ENCODE results near the gene PEX13. TPM values are rescaled to one million over a fixed set of nuclear protein-coding genes. Genes with fewer than 3 reads are reported as not detected.

Gene PEX13
- total RNA-seq, 2 experiments from 2014 or later, result 18.9 to 27.6 TPM

- Histone ChIP-seq H3K79me2 (ENCODE audit: insufficient read depth, low read depth, low read length) (no peaks in the 10 kb centered on the region), H2AFZ (ENCODE audit: low read length) (no peak overlapping the region), H3K4me1 (ENCODE audit: insufficient read depth, low read length, poor library complexity, severe bottlenecking) (no peaks in the 10 kb centered on the region), H3K27ac (ENCODE audit: low read depth, low read length, poor library complexity, severe bottlenecking) (no peak overlapping the region), H3K4me3 (ENCODE audit: low read depth, low read length, poor library complexity, severe bottlenecking) (no peak overlapping the region), H3K4me2 (ENCODE audit: low read length) (no peak overlapping the region), H4K20me1 (ENCODE audit: insufficient read depth, low read length) (no peaks in the 10 kb centered on the region), H3K9me3 (ENCODE audit: low read length) (no peaks in the 10 kb centered on the region), H3K36me3 (ENCODE audit: insufficient read depth, low read length) (peaks cover 12% of the 10 kb centered on the region; the same call in 1 of the 2 replicates), H3K9me2 (ENCODE audit: insufficient read depth, low read length) (no peaks in the 10 kb centered on the region)
- no peak for DNase-seq (ENCODE audit: low spot score)
- intact Hi-C loops (cut with micrococcal nuclease; ENCODE audit: unreplicated experiment), result no loop called here
- BruUV-seq (replicated peaks), result no TSS peak
- ChIA-PET POLR2A (interaction anchor here (0.7 kb wide), 1 partner anchor 32 kb away, joined by 3 read pairs; no protein-coding TSS in a partner anchor), CTCF (ENCODE audit: unreplicated experiment) (no interaction called here)
- TF ChIP-seq CTCF (conservative IDR thresholded peaks at IDR 0.05; ENCODE audit: low read length), result no peak
- no peak for TF ChIP-seq EZH2phosphoT487 (IDR thresholded peaks at IDR 0.05; ENCODE audit: borderline replicate concordance, low read depth, low read length)
Measured at GRCh38 chr2:61090386-61090921, 72.9 kb downstream of the PEX13 start.

DNA sequence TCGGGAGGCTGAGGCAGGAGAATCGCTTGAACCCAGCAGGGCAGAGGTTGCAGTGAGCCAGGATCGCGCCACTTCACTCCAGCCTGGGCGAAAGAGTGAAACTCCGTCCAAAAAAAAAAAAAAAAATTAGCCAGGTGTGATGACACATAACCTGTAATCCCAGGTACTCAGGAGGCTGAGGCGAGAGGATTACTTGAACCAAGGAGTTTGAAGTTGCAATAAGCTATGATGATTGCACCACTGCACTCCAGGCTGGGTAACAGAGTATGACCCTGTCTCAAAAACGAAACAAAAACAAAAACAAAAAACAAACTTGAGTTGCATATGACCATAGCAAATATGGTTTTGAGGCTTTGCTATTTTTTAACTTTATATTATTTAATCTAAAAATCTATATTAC is 74.0 kb downstream of the PEX13 start:
- TF ChIP-seq CTCF (conservative IDR thresholded peaks at IDR 0.05; ENCODE audit: low read length), result no peak
- no peak for TF ChIP-seq EZH2phosphoT487 (IDR thresholded peaks at IDR 0.05; ENCODE audit: borderline replicate concordance, low read depth, low read length)
- DNase-seq (ENCODE audit: low spot score), result no peak
- H3K27ac ChIP-seq (ENCODE audit: low read depth, low read length, poor library complexity, severe bottlenecking), result no peak overlapping the region
- H3K36me3 ChIP-seq (ENCODE audit: insufficient read depth, low read length), result peaks cover 7% of the 10 kb centered on the region; the same call in 1 of the 2 replicates
- no peak overlapping the region for H2AFZ ChIP-seq (ENCODE audit: low read length)
- no TSS peak for BruUV-seq (replicated peaks)
- no peaks in the 10 kb centered on the region for H3K4me1 ChIP-seq (ENCODE audit: insufficient read depth, low read length, poor library complexity, severe bottlenecking)
- no peak overlapping the region for H3K4me2 ChIP-seq (ENCODE audit: low read length)
- ChIA-PET POLR2A (interaction anchor here (0.6 kb wide), 1 partner anchor 29 kb away, joined by 3 read pairs; no protein-coding TSS in a partner anchor), CTCF (ENCODE audit: unreplicated experiment) (no interaction called here)
- H4K20me1 ChIP-seq (ENCODE audit: insufficient read depth, low read length), result no peaks in the 10 kb centered on the region
- H3K9me3 ChIP-seq (ENCODE audit: low read length), result no peaks in the 10 kb centered on the region
- H3K9me2 ChIP-seq (ENCODE audit: insufficient read depth, low read length), result no peaks in the 10 kb centered on the region
- no peak overlapping the region for H3K4me3 ChIP-seq (ENCODE audit: low read depth, low read length, poor library complexity, severe bottlenecking)
- no peaks in the 10 kb centered on the region for H3K79me2 ChIP-seq (ENCODE audit: insufficient read depth, low read depth, low read length)
- intact Hi-C loops (cut with micrococcal nuclease; ENCODE audit: unreplicated experiment), result no loop called here

GRCh38 chr2:61096438-61096837 is 78.9 kb downstream of the PEX13 start:
- H3K9me2 ChIP-seq (ENCODE audit: insufficient read depth, low read length), result no peaks in the 10 kb centered on the region
- no peak overlapping the region for H3K4me2 ChIP-seq (ENCODE audit: low read length)
- no peaks in the 10 kb centered on the region for H3K4me1 ChIP-seq (ENCODE audit: insufficient read depth, low read length, poor library complexity, severe bottlenecking)
- intact Hi-C loops (cut with micrococcal nuclease; ENCODE audit: unreplicated experiment), result no loop called here
- H3K79me2 ChIP-seq (ENCODE audit: insufficient read depth, low read depth, low read length), result no peaks in the 10 kb centered on the region
- H3K9me3 ChIP-seq (ENCODE audit: low read length), result no peaks in the 10 kb centered on the region
- BruUV-seq (replicated peaks), result no TSS peak
- TF ChIP-seq CTCF (conservative IDR thresholded peaks at IDR 0.05; ENCODE audit: low read length) (no peak), EZH2phosphoT487 (IDR thresholded peaks at IDR 0.05; ENCODE audit: borderline replicate concordance, low read depth, low read length) (no peak)
- H3K27ac ChIP-seq (ENCODE audit: low read depth, low read length, poor library complexity, severe bottlenecking), result no peak overlapping the region
- H3K36me3 ChIP-seq (ENCODE audit: insufficient read depth, low read length), result no peaks in the 10 kb centered on the region
- H3K4me3 ChIP-seq (ENCODE audit: low read depth, low read length, poor library complexity, severe bottlenecking), result no peak overlapping the region
- H4K20me1 ChIP-seq (ENCODE audit: insufficient read depth, low read length), result no peaks in the 10 kb centered on the region
- POLR2A ChIA-PET, result interaction anchor here (0.7 kb wide), 1 partner anchor 13 kb away, joined by 4 read pairs; no protein-coding TSS in a partner anchor
- DNase-seq (ENCODE audit: low spot score), result no peak
- CTCF ChIA-PET (ENCODE audit: unreplicated experiment), result no interaction called here
- no peak overlapping the region for H2AFZ ChIP-seq (ENCODE audit: low read length)

All from OCI-LY7 (cell line).